HG02885 (cell line): Measurements from ENCODE around the gene CEP192.
"Not testable (repeated sequence)": the region's sequence is repeated elsewhere in the genome, so short reads cannot be mapped to it uniquely, and the experiment has no call there.

Source experiments
- ATAC-seq: cut with Tn5 transposase; IDR thresholded peaks from one replicate; pipeline ENCODE4 v1.9.1; 2021; ENCODE audit warnings: mild to moderate bottlenecking; ENCODE audit not compliant: unreplicated experiment, poor library complexity

CEP192 gene

DNA sequence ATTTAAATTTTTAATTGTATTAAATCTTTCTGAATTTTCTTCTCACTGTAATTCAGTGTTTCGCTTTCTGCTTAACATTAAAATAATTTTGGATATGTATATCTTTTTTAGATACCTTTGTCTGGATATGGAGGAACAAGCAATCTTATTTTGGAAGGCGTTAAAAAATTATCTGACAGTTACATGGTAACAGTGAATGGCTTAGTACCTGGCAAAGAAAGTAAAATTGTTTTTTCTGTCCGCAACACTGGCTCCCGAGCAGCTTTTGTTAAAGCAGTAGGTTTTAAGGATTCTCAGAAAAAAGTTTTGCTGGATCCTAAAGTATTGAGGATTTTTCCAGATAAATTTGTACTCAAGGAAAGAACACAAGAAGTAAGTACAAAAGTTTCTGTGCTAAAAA, 95.7 kb downstream of the CEP192 start:
- ATAC-seq, result no peak

DNA sequence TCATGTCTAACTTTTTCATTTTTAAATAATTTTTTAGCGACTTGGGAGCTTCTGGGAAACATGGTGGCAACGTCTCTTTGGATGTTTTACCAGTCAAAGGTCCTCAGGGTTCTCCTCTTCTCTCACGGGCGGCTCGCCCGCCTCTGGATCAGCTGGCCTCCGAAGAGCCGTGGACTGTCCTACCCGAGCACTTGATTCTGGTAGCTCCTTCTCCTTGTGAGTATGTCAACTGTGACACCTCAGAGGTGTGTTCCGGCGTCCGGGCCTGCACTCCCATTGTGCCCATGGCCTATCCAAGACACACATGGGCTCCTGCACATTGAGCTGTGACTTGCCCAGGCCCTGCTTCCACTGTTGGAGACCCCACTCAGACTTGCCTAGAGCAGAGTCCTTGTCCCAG, 104.3 kb downstream of the CEP192 start:
- ATAC-seq, result no peak

DNA sequence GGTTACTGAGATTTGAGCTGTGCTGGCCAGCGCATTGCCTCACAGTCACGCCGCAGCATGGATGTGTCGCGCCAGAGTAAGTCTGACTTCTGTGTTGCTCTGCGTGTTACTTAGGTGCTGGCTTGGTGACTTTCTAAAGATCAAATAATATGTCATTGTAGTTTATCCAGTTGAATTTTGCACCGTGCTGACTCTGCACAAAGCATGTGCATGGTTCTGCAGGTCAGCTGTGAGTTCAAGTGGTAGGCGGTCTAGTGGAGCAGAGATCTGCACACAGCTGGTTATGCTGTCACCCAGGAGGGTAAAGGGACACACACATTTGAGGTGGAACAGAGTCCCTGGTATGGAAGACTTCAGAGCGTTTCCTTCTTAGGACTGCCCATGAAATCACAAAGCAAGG, 105.1 kb downstream of the CEP192 start:
- no peak for ATAC-seq

DNA sequence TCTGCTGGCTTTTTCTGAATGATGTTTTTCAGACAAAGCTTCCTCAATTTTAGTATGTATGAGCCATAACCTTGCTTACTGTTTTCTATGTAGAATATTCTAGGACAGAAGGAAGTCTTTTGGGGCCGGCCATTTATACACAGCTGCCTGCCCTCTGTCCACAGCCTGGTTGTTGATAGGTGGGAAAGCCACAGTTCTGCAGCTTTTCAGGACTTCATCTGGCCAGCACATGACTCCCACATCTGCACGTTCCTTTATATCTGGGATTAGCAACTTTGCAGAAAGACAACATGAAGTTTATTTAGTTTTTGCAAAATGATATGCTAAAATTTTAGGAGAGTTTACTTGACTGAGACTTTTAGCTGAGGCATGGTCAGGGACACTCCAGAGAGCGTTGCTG, 105.6 kb downstream of the CEP192 start:
- ATAC-seq, result no peak

DNA sequence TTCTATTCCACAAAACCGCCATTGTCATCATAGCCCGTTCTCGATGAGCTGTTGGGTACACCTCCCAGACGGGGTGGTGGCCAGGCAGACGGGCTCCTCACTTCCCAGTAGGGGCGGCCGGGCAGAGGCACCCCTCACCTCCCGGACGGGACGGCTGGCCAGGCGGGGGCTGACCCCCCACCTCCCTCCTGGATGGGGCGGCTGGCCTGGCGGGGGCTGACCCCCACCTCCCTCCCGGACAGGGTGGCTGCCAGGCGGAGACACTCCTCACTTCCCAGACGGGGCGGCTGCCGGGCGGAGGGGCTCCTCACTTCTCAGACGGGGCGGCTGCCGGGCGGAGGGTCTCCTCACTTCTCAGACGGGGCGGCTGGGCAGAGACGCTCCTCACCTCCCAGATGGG, 106.9 kb downstream of the CEP192 start:
- not testable (repeated sequence) for ATAC-seq

DNA sequence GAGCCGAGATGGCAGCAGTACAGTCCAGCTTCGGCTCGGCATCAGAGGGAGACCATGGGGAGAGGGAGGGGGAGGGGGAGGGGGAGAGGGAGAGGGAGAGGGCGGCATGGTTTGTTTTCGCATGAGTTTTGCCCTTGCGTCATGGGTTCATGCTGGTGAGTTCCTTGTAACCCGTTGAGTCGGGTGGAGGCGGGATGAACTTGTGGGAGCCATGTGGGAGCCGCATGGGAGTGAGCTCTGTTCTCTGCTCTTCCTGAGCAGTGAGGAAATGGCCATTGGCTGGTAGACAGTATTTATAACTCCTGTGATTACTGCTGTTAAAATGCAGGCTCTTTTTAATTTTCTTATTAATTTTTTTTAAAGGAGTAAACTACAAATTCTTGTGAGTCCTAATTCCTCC, 108.0 kb downstream of the CEP192 start:
- ATAC-seq, result no peak

DNA sequence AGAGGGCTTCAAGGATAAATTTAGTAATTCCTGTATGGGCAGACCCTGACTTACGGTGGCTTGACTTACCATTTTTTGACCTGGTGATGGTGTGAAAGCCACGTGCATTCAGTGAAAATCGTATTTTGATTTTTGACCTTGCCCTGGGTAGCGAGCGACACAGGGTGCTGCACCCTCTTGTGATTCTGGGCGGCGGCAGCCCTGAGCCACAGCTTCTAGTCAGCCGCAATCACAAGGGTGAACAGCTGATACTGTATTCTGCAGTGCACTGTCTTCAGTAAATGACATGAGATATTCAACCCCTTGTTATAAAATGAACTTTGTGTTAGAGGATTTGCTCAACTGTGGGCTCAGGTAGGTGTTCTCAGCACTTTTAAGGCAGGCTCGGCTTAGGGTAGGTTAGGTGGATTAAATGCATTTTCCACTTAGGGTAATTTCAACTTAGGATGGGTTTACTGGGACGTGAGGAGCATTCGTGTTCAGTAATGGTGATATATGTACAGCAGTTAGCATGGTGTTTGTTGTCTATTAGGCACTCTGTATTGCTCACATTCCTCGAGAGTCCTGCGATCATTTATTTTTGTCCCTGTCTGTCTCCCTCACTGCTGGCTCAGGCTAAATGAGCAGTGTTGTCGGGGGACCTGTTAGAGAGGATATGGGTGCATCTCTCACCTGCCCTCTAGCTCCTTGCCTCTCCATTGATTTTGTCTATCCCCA, 109.9 kb downstream of the CEP192 start:
- no peak for ATAC-seq

DNA sequence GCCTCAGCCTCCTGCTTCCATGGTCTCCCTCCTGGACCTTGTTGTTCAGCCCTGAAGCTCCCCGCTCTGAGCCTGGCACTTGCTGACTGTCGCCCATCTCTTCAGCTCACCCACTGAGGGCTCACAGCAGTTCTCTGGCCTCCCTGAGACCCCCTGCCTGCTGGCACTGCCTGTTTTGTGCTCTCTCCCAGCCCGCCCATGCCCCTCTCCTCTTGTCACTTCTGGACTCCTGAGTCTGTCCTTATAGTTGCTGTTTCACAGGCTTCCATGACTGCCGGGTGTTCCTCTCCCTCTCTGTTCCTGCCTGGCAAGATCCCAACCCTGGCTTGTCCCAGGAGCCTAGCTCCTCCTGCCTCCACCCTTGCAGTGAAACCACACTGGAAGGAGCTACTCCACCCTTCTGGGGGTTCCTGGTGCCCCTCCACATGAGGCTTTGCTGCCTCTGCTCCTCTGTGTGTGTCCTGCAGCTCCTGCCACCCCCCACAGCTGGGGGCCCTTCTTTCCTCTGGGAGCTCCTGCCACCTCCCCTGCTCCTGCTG, 110.6 kb downstream of the CEP192 start:
- no peak for ATAC-seq

DNA sequence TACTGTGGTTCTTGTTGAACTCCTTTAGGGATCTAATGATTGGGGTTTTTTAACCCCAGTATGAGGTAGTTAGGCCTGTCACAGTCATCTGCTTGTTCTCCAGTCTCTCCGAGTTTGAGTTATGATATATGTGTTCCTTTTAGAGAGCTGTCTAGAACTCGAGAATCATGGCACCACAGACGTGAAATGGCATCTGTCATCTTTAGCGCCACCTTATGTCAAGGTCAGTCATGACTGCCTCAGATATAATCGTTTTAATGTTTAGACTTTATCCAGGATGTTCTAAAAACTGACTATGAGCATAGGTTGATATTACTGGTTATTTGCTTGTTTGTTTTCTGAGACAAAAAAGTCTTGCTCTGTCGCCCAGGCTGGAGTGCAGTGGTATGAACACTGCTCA, 112.2 kb downstream of the CEP192 start:
- no peak for ATAC-seq

DNA sequence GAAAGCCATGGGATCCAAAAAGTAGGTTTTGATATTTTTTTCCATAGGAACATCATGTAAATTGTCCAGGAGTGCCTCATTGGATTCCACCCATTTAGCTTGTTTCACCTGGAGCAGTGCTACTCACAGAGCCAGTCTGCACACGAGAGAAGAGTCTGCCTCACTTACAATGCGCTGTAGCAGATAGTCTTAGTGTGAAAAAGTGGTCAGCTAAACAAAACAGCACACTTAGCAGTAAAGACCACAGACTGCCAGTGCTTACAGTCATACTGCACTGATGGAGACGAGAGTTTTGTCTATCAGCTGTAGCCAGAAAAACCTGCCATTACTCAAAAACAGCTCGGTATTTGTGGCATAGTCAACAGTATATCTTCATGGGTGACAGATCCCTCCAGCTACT, 113.9 kb downstream of the CEP192 start:
- ATAC-seq, result no peak

DNA sequence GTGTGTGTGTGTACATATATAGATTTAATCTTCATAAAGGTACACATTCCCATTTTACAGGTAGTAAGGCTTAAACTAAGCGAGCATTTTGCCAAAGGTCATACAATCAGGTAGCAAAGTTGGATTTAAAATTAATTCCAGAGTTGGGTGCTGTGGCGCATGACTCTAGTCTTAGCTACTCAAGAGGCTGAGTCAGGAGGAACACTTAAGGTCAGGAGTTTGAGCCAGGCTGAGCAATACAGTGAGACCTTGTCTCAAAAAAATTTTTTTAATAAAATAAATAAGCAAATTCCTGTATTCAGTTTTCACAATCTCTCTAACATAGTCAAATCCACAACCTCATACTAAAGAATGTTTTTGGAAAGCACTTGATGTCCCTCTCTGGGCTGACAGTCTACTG, 115.9 kb downstream of the CEP192 start:
- ATAC-seq, result no peak

DNA sequence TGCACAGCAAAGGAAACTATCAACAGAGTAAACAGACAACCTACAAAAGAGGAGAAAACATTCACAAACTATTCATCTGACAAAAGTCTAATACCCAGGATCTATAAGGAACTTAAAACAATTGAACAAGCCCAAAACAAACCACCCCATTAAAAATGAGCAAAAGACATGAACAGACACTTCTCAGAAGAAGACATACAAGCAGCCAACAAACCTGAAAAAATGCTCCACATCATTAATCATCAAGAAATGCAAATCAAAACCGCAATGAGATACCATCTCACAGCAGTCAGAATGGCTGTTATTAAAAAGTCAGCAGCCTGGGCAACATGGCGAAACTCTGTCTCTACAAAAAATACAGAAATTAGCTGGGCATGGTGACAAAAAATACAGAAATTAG, 117.2 kb downstream of the CEP192 start:
- no peak for ATAC-seq

DNA sequence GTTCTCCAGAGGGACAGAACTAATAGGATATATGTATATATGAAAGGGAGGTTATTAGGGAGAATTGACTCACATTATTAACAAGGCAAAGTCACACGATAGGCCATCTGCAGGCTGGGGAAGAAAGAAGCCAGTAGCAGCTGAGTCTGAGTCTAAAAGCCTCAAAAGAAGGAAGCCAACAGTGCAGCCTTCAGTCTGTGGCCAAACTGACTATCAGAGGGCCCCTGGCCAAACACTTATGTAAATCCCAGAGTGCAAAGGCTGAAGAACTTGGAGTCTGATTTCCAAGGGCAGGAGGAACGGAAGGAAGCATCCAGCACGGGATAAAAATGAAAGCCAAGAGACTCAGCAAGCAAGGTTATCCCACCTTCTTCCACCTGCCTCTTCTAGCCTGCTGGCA, 119.4 kb downstream of the CEP192 start:
- no peak for ATAC-seq

DNA sequence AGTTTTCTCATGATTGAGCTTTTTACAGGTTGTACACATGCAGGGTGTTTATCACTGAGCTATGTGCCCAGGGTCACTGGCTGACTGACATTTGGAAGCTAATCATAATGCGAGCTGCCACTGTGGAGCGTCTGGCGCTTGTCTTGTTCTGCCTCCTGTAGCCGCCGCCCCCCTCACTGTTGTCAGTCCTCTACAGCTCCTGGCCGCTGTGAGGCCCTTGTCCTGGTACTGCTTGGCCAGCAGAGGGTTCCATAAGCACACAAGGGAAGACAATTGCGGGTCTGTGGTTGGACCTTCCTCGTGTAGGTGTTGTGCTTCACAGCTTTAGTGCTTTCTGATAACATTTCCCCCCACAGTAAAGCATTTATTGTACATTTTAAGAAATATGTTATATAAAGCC, 121.8 kb downstream of the CEP192 start:
- no peak for ATAC-seq

DNA sequence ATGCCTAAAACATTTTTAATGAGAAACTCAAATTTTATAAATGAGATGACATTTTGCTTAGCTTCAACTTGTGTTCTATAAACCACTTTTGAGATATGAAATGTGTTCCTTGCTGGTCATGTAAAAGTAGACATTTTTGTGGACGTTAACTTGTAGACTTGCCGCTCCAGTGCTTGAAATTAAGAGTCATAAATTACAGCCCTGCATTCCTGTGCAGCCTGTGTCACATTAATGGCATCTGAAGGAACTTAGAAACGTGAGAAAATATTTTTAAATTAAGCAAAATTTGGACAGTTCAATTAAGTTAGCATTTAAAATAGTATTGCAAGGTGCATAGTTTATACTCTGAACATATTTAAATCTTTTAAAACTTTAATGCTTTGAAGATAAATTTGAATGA, 129.1 kb downstream of the CEP192 start:
- ATAC-seq, result no peak

DNA sequence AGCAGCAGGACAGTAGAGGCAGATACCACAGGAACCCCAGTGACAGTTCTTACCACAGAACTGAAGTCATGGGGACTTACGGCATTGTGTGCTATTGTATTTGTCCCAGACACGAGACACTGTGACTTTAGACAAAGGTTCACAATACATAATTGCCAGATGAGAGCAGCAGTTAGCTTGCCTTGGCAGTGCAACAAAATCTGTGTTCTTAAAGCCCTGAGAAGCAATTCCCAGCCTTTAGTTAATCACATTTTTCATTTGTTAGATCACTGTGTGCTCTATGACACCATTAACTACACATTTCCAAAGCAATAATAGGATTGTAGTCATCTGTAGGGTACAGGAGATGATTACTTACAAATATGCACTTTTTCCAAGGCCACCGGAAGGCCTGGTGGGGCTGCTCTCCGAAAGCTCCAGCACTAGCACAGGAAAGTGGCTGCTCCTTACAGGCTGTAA, 129.8 kb downstream of the CEP192 start:
- ATAC-seq, result no peak

DNA sequence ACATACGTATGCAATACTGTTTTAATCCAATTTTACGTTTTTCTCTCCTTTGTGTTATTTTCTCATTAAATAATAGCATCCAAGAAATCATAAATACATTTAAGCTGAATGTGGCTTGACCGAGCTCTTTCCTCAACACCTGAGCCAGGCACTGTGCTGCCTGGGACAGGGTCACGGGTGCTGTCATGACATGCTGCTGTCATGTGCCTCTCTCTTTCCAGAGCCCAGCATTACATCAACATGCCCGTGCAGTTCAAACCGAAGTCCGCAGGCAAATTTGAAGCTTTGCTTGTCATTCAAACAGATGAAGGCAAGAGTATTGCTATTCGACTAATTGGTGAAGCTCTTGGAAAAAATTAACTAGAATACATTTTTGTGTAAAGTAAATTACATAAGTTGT, 133.2 kb downstream of the CEP192 start:
- ATAC-seq, result no peak

DNA sequence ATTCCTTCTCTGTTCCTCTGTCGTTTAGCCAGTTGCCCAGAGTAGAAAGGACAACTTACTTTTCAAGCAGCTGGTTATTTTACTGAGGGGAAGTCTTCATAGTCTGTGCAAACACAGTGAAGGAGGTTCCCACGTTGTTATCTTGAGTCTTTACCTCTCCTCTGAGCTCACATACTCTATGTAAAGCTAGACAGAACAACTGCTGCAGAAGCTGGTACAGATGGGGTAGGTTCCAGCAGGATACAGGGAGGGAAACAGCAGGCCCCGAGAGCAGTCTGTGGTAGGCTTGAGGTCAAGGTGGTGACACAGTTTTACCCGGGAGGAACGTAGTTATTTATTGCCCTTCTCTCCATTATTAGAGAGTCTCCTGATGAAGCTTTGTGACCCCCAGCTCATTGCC, 134.0 kb downstream of the CEP192 start:
- ATAC-seq, result no peak

DNA sequence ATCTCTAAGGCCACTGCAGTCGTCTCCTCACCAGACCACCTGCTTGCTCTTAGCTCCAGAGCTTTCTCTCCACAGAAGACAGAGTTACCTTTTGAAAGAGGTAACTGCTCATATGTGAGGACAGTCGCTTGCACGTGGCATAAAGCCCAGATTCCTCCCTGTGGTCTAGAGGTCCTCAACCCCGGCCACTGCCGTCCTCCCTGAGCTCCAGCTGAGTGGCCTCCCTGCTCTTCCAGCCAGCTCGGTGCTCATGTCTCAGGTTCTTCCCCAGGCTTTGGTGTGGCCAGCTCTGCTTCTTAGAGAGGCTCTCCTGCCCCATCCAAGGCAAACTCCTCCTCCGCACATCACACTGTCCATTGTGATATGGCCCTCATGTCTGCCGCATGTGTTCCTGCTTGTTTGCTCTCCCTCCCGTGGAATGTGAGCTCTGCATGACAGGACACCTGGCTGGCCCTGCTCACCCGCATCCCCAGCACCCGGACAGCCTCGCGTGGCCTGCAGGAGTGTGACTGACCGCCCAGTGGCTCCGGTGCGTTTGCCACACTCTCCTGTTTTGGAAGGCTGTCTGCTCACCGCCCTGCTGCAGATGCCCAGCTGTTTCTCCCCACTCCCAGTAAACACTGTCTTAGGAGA, 135.9 kb downstream of the CEP192 start:
- no peak for ATAC-seq

DNA sequence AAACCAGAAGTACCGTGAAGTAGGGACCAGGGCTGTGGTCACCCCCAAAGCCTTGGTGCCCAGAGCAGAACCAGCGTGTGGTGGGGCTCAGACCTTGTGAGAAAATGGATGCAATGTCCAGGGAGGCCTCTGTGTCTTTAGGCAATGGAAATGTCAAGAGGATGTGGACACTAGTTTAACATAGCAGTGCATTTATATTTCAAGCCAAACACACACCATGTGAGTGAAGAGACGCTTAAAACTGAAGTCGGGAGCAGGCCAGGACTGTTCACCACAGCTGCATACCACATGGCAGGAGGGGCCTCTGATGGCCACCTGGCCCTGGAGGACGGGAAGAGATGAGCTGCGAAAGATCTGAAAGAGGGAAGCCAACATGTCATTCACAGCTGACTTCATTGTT, 140.1 kb downstream of the CEP192 start:
- no peak for ATAC-seq

DNA sequence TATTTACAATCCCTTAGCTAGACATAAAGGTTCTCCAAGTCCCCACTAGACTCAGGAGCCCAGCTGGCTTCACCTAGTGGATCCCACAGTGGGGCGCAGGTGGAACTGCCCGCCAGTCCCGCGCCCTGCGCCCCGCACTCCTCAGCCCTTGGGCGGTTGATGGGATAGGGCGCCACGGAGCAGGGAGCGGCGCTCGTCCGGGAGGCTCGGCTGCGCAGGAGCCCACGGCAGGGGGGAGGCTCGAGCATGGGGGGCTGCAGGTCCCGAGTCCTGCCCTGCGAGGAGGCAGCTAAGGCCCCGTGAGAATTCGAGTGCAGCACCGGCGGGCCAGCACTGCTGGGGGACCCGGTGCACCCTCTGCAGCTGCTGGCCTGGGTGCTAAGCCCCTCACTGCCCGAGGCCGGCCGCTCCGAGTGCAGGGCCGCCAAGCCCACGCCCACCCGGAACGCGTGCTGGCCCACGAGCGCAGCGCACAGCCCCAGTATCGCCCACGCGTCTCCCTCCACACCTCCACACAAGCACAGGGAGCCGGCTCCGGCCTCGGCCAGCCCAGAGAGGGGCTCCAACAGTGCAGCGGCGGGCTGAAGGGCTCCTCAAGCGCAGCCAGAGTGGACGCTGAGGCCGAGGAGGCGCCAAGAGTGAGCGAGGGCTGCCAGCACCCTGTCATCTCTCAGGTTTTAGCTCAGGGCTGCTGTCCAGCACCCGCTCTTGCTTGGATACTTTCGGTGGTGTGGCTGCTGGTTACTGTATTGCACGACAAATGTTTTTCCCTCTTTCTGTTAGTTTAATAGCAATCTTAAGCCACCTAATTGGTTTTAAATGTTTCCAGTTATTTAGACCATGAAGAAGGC, 143.6 kb downstream of the CEP192 start:
- ATAC-seq, result no peak
